Fibroblast of villous mesenchyme (primary cell): ENCODE results near the gene NSRP1. TPM values are rescaled to one million over a fixed set of nuclear protein-coding genes. Genes with fewer than 3 reads are reported as not detected.

Experiments
- DNase-seq: peaks from one replicate; pipeline ENCODE4 v3.0.0-alpha.2; 2010; ENCODE audit warnings: low read depth
- H3K4me3 ChIP-seq: 2 replicates; pipeline ENCODE4 v1.5.1; 2011; ENCODE audit warnings: low read depth, mild to moderate bottlenecking, low read length
- total RNA-seq: library from RNA; depleted of rRNA; stranded (reverse); fragments of >200 nt; gene quantifications from 2 replicates; pipeline ENCODE4 v1.2.3, GENCODE V29; 2012
- TF ChIP-seq, protein P1 (sequence below): IDR thresholded peaks from 2 replicates; pipeline ENCODE4 v1.5.1; 2012; ENCODE audit warnings: low read depth, mild to moderate bottlenecking, low read length; ENCODE audit not compliant: insufficient read depth

NSRP1 gene
- total RNA-seq, 1 donor: 10.8 TPM

DNA sequence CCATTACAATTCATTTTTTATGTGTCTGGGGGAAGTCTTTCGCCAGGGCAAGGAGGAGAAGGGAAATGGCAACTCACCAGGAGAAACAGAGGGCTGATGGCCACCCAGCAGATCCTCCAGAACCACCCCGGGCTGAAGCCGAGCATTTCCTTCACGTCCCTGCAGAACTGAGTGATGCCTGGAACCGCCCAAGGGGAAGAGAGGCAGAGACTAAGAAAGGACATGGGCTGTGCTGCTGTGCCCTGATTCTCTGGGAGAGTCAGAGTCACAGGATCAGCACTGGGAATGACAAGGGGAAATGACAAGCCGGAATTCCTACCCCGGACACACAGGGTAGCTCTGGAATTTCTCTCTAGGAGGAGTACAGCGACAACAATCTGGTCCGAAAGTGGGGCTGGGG, 91.0 kb downstream of the NSRP1 start:
- no peak overlapping the region for H3K4me3 ChIP-seq
- TF ChIP-seq, protein P1, sequence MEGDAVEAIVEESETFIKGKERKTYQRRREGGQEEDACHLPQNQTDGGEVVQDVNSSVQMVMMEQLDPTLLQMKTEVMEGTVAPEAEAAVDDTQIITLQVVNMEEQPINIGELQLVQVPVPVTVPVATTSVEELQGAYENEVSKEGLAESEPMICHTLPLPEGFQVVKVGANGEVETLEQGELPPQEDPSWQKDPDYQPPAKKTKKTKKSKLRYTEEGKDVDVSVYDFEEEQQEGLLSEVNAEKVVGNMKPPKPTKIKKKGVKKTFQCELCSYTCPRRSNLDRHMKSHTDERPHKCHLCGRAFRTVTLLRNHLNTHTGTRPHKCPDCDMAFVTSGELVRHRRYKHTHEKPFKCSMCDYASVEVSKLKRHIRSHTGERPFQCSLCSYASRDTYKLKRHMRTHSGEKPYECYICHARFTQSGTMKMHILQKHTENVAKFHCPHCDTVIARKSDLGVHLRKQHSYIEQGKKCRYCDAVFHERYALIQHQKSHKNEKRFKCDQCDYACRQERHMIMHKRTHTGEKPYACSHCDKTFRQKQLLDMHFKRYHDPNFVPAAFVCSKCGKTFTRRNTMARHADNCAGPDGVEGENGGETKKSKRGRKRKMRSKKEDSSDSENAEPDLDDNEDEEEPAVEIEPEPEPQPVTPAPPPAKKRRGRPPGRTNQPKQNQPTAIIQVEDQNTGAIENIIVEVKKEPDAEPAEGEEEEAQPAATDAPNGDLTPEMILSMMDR: no peak
- DNase-seq: no peak

DNA sequence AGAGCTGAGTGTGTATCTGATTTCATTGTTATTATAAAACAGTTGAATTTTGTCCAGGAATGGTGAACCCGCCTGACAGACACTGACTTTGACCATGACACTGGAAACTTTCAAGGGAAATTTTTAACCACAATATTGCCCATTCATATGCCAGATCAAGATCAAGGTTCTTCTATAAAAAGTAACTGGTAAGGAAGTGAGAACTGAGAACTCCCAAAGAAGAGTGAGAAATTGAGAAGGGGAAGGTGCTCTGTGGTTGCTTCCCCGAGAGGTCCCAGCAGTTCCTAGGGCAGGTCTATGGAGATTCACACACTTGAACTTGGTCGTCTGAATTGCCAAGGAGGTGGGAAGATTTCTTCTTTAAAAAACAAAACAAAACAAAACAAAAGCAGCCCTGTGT, 91.6 kb downstream of the NSRP1 start:
- TF ChIP-seq, protein P1: no peak
- H3K4me3 ChIP-seq: no peak overlapping the region
- no peak for DNase-seq

DNA sequence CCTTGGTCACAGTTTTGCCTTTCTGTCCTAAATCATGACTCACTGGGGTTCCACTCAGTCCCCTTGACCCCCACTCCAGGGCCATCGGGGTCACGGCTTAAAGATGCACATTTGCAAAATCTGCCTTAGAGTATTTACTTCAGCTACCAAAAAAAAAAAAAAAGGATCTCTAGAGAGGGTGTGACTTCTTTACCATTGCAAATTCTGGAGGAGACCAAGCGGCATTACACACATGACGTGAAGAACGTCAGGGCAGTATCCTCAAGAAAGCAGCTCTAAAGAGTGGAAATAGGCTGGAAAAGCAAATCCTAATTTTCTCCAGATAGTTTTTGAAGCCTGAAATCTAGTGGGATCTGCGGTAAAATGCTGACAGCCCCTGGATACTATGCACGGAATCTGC, 93.3 kb downstream of the NSRP1 start:
- no peak overlapping the region for H3K4me3 ChIP-seq
- DNase-seq: no peak
- TF ChIP-seq, protein P1: no peak

DNA sequence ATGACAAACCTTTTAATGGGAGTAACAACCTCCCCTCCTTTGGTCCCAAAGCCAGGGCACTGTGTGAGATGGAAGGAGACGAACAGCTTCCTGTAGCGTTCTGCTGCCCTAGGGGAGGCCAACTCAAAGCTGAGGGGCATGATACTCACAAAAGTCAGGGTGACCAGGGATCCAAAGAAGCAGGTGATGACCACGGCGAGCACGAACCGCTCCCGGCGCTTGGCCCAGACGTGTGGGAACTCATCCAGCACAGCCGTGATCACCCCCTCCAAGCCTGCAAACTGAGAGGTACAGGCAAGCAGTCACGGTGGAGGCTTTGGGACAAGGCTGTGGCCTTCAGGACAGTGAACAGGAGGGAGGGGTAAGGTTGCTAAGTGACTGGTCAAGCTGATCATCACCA, 93.8 kb downstream of the NSRP1 start:
- no peak overlapping the region for H3K4me3 ChIP-seq
- DNase-seq: no peak
- TF ChIP-seq, protein P1: no peak

DNA sequence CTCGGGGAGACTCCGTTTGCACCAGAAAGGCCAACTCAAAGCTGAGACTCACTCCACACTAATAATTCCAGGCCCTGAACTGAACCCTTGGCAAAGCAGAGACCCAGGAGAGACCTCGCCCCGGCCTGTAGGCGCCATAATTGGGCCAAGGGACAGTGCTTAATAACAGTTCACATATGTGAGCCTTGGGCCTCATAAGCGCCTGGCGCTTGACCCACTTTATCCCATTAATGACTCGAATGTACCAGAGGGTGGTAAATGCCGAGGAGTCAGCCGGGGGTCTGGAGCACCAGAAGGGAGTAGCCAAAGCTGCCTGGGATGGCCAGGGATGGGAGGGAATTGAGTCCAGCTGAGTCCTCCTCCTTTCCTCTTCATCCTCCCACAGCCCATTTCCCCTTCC, 94.3 kb downstream of the NSRP1 start:
- no peak for DNase-seq
- TF ChIP-seq, protein P1: no peak

DNA sequence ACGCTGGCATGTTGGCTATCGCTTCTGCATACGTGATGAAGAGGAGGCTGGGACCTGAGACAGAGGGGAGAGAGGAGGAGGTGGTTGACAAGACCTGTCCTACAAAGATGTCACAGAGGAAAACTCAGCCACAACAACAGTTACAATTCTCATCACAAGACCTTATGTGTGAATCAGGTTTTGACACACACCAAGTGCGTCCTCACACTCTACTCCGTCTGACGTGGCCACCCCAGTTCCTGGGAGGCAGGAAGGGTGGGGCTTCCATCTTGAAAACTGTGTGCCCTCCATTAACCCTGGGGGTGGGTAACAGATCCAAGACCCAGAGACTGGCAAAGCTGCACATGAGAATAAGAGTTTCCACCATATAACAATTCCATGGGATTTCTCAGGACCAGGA, 94.8 kb downstream of the NSRP1 start:
- no peak overlapping the region for H3K4me3 ChIP-seq
- TF ChIP-seq, protein P1: no peak
- DNase-seq: no peak

More for the DNA sequence above, 94.3 kb downstream of the NSRP1 start:
- H3K4me3 ChIP-seq: no peak overlapping the region

DNA sequence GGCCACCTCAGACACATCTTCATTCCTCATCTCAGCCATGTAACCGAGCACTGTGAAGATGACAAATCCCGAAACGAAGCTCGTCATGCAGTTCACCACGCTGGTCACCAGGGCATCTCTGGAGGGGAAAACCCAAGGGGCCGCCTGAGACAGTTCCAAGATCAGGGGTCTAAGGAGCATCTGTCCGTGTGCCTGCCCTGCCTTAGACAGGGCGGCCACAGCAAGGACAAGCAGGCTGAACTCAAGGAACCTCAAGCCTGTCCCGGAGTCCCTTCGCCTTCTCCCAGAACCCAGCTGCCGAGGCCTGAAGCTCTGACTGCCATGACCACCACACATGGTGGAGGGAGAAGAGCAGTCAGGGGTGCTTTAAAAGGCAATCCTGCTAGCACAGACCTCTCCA, 96.1 kb downstream of the NSRP1 start:
- TF ChIP-seq, protein P1: no peak
- DNase-seq: no peak
- H3K4me3 ChIP-seq: no peak overlapping the region
